ENCODE data around the gene NR5A1.

- no peak for TF ChIP-seq ZNF70 (CRISPR knock-in tag; IDR thresholded peaks at IDR 0.05)
- TF ChIP-seq ESRRG (CRISPR knock-in tag; IDR thresholded peaks at IDR 0.05), result no peak
- no peak for TF ChIP-seq PATZ1 (CRISPR knock-in tag; IDR thresholded peaks at IDR 0.05; ENCODE audit: borderline replicate concordance)
- TF ChIP-seq CREB5 (CRISPR knock-in tag; IDR thresholded peaks at IDR 0.05; ENCODE audit: low read depth), result no peak
- TF ChIP-seq POU6F1 (CRISPR knock-in tag; IDR thresholded peaks at IDR 0.05; ENCODE audit: borderline replicate concordance, low read depth), result no peak
- no peak for TF ChIP-seq ISL1 (CRISPR knock-in tag; IDR thresholded peaks at IDR 0.05)
- no peak for TF ChIP-seq ZNF8 (CRISPR knock-in tag; IDR thresholded peaks at IDR 0.05)
- TF ChIP-seq ARNTL (CRISPR knock-in tag; IDR thresholded peaks at IDR 0.05; ENCODE audit: borderline replicate concordance, low read depth), result no peak
- TF ChIP-seq ZFP30 (CRISPR knock-in tag; IDR thresholded peaks at IDR 0.05), result no peak
- TF ChIP-seq ZNF565 (CRISPR knock-in tag; conservative IDR thresholded peaks at IDR 0.05; ENCODE audit: low read depth), result no peak
- no peak for TF ChIP-seq CSDC2 (CRISPR knock-in tag; IDR thresholded peaks at IDR 0.05)
- no peak for TF ChIP-seq ZFP3 (CRISPR knock-in tag; IDR thresholded peaks at IDR 0.05)
- TF ChIP-seq BACH2 (CRISPR knock-in tag; IDR thresholded peaks at IDR 0.05; ENCODE audit: borderline replicate concordance), result no peak
Measured at GRCh38 chr9:124443625-124444024, 63.6 kb downstream of the NR5A1 start.
